ENCODE measurements around the gene BSCL2. TPM values are rescaled to one million over a fixed set of nuclear protein-coding genes. Genes with fewer than 3 reads are reported as not detected.

Gene BSCL2
- total and polyA plus RNA-seq, 2 of the 13 experiments (the other 11 are each of a cell fraction or from before 2014, with no cell fraction given), result 19.5 to 21.1 TPM

GRCh38 chr11:62753736-62754603 is 46.7 kb upstream of the BSCL2 start, which contains the start of gene ZBTB3 (continued):
- TF ChIP-seq SAP130 (CRISPR knock-in tag; IDR thresholded peaks at IDR 0.05; ENCODE audit: low read depth) (peak; percentile 75), ZHX2 (IDR thresholded peaks at IDR 0.05; ENCODE audit: low read depth) (no peak), ZHX2 (CRISPR knock-in tag; IDR thresholded peaks at IDR 0.05; ENCODE audit: borderline replicate concordance) (no peak), LCORL (IDR thresholded peaks at IDR 0.05) (no peak), LCORL (CRISPR knock-in tag; IDR thresholded peaks at IDR 0.05) (peak; percentile 56), ZNF414 (CRISPR knock-in tag; IDR thresholded peaks at IDR 0.05) (no peak), ZNF547 (CRISPR knock-in tag; IDR thresholded peaks at IDR 0.05) (peak; percentile 35; the same call in 1 of the 2 replicates), POLR2AphosphoS5 (IDR thresholded peaks at IDR 0.05; ENCODE audit: low read depth, low read length) (peak; percentile 57; the same call in 1 of the 2 replicates), HIVEP1 (CRISPR knock-in tag; IDR thresholded peaks at IDR 0.05) (peak; percentile 17; the same call in 1 of the 2 replicates), SMAD9 (CRISPR knock-in tag; IDR thresholded peaks at IDR 0.05) (peak; percentile 70; the same call in 1 of the 2 replicates), ZNF781 (CRISPR knock-in tag; IDR thresholded peaks at IDR 0.05; ENCODE audit: borderline replicate concordance, not compliant biosample characterization) (peak; percentile 46), TAF1 (CRISPR knock-in tag; IDR thresholded peaks at IDR 0.05) (peak; percentile 64; the same call in 1 of the 2 replicates), IRF9 (CRISPR knock-in tag; IDR thresholded peaks at IDR 0.05; ENCODE audit: borderline replicate concordance) (0 out of 2 replicates have a peak, but pooled peaks have one; percentile 49), NFAT5 (CRISPR knock-in tag; IDR thresholded peaks at IDR 0.05) (no peak)

Data from HepG2 (cell line).